ENCODE measurements around the gene UBR4.

The UBR4 gene

DNA sequence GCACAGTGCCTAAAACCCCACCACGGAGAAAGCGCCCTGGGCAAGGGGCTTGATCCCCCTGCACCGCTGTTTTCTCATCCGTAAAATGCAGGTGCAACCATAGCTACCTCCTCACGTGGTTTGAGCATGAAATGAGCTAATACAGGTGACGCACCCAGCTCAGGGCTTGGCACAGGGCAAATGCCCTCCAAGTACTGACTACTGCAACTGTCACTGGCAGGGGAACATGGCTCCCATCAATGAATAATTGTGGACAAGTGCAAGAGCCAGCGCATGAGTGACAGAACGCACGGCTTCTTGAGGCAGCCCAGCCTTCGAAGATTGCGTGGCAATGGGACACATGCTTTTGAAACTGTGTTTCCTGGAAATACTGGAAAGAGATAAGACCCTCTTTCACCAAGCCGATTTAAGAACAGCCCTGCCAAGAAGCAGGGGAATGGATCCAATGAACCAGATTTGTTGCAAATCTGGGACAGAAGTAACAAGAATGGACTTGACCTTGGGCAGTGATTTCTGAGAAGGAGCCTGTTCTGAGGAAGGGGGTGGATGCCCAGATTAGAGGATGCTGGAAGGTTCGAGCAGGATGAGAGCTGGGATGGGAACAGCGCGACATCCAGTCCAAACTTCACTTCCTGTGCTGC lies 160.8 kb downstream of the UBR4 start:
- no peak for DNase-seq

GRCh38 chr1:19046972-19047731 lies 162.9 kb downstream of the UBR4 start:
- no peak for DNase-seq

DNA sequence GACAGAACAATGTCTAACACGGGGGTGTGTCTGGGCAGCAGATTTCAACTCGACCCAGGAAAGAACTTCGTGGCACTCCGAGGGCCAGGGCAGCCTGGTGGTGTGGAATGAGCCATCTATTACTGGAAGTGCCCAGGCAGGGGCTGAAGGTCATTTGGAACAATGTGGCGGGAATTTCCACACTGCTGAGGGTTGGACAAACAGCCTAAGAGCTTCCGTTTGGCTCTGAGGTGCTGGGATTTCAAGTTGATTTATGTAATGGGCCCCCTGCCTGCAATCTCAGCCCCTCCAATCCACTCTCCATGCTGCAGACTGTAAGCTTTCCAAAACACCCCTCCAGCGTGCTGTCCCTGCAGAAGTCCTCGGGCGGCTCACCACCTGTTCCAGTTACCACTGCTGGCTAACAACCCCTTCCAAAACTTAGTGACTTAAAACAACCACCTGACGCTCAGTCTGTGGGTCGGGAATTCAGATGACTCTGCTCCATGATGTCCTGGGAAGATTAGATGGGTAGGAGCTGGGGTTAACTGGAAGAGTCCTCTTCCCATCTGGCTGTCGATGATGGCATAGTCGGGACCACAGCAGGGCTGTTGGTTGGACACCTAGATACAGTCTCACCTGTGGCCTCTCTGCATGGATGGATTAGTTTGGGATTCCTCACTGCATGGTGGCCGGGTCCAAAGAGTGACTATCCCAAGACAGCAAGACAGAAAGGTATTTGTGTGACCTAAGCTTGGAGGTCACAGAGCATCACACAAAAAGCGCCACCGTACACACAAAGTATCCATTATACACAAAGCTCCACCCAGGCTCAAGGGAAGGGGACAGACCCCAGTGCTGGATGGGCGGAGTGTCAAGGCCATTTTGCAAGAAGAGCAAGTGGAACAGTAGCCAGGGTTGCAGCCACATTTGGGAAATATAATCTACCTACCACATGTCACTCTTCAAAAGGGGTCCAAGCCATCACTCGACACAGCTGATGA lies 163.9 kb downstream of the UBR4 start:
- DNase-seq: no peak

GRCh38 chr1:19044975-19045831 lies 164.9 kb downstream of the UBR4 start:
- no peak for DNase-seq

- no peak for DNase-seq
These were observed 165.6 kb downstream of the UBR4 start for GRCh38 chr1:19044471-19044870.

DNA sequence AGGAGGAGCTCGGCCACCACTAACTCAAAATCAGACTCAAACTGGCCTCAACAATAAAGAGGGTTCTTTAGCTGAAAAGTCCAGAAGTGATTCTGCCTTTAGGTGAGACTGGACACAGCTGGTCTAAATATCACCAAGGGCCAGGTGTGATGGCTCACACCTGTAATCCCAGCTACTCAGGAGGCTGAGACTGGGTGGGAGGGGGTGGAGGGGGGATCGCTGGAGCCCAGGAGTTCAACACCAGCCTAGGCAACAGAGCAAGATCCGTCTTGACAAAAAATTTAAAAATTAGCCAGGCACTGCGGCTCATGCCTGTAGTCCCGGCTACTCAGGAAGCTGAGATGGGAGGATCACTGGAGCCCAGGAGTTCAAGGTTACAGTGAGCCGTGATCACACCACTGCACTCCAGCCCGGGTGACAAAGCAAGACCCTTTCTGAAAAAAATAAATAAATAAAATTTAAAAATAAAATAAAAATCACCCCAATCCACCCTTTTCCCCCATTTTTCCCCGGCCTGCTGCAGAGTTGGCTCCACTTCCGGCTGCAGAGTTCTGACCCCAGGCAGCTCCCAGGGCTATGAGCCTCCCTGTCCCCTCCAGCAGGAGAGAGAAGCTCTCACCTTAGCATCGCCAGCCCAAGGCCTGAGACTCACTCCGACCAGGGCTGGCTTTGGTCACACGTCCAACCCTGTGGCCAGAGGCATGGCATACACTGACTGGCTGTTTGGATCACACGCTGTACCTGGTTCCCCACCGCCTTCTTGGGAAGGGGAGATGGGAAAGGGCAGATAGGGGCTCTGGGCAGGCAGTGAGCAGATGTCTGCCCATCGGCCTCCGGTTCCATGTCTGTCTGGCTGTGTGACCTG lies 166.3 kb downstream of the UBR4 start:
- DNase-seq: no peak

DNA sequence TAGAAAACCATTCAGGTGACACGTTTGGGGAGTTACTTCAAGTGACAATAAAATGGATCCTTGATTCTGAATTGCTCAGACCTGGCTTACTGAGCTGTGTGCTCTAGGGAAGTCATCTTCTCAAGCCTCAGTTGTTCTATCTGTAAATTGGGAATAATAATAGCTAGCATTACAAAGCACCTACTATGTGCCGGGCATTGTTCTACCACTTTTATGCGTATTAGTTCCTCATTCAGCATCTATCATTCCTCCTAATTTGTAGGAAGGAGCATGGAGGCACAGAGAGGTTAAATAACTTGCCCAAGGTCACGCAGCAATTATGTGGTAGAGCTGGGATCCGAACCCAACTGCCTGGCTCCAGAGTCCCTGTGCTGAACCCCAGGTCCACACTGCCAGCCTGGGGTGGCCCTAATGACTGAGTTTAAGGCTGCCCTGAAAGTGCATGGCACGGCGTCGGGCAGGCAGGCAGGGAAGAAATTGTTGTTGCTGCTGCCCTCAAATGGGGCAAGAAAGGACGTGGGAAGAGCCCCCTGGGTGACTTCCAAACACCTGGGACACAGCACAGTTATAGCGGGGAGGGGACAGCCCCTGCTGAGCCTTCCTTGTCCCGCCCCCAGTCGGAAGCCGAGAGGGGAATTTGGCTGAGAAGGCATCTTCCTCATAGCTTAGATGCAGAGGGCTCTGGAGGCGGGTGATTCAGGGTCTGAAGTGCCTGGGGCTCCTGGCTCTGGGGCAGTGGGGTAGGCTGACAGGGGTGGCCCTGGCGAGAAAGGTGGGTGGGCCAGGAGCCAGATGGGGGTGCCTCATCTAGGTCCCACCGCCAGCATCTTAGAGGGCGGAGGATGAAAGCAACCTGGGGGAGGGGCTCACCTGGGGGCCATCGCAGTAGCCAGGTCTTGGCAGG lies 167.1 kb downstream of the UBR4 start:
- peak in 1 of 2 donors; percentile 12 for DNase-seq

DNA sequence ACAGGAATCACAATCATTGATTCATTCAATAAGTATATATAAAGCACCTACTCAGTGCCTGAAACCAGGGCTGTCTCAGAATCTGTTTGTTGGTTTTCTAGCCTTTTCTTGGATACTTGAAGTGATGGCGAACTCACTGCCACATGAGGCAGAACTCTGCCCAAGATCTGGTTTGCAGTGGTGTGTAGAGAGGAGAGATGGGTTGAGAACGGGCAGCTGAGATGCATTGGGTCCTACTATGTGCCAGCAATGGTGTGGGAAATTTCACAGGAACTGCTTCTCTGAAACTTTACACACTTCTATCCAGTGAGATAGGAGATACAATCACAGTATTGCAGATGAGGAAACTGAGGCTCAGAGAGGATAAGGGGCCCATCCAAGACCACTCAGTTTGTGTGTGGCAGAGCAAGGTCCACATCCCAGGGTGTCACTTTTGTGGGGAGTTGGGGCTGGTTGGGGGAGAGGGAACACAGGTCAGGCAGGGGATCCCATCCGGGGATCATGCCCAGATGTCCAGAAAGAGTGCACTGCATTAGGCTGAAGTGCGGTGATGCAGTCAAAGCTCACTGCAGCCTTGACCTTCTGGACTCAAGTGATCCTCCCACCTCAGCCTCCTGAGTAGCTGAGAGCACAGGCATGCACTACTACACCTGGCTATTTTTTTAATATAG lies 169.9 kb downstream of the UBR4 start:
- DNase-seq: no peak

- no peak for DNase-seq
These were observed 171.3 kb downstream of the UBR4 start for GRCh38 chr1:19038732-19039131.

GRCh38 chr1:19038096-19038495 lies 172.0 kb downstream of the UBR4 start:
- DNase-seq: no peak

DNA sequence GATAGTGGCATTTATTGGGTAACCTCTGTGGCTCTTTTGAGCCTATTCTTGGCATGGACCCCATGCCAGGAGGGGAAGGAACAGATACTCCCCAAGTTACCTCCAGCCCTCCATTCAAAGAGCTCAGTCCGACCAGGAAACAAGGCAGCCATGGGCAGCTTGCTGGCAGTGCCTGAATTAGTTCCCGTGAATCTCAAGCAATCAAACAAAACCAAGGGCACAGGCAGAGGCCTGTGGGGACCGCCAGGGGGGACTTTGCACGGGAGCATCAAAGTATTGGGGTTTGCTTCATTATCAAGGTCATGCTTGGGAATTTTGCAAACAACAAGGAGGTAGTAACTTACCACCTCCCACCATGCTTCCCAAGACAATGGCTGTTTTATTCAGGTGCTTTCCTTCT lies 172.4 kb downstream of the UBR4 start:
- no peak for DNase-seq

DNA sequence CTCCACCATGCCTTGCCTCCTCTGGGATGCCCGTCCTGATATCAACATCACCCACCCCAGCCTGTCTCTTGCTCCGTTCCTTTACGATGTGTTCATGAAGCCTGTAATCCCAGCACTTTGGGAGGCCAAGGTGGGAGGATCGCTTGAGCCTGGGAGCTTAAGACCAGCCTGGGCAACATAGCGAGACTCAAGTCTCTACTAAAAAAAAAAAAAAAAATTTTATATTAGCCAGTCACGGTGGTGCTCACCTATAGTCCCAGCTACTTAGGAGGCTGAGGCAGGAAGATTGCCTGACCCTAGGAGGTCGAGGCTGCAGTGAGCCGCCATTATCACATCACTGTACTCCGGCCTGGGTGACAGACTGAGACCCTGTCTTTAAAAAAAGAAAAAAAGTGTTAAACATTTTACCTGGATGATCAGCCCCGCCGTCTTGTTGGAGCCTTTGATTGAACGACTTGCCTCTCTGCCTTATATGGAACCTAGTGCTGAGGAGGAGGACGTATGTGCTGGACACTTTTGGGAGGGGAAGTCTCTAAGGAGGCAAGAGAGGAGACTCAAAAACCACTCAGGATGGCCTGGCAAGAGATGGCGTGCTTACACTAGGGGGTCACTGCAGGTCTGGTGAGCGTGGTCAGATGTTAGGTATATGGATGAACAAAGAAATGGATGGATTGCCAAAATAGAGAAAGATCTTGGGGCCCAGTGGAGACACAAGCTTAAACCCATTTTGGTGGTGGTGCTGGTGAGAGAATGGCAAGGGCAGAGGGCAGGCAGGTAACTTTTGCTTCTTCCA lies 173.1 kb downstream of the UBR4 start:
- DNase-seq: no peak

DNA sequence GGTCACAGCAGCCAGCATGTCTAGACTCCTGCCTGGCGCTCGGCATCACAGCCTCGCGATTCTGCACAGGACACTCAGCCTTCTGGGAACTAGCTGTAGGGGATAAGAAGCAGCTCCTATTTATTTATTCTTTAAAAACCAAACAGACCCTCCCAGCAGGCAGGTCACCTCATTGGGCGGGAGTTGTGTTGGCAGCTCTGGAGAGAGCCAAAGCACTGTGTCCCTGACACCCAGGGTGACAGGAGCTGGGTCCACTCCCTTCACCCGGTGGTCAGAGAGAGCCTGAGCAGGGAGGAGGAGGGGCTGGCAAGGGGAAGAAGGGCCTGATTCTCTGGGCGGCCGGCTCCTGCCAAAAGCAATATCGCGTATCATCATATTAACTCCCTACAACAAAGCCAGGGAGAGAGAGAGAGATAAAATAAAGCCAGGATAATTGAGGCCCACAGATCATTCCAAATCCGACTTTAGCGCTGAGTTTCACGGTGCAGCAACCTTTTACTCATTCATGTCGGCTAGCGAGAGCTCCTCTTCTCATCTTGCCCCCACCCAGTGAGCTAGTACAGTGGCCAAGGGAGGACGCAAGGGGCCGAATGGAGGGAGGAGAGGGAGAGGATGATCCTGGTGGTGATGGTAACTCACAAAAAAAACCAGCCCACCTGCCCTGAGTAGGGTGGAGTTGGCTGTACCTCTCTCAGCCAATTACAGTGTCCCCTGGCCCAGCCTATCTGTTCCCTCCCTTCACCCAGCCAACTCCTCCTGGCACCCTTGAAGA lies 173.8 kb downstream of the UBR4 start:
- no peak for DNase-seq

DNA sequence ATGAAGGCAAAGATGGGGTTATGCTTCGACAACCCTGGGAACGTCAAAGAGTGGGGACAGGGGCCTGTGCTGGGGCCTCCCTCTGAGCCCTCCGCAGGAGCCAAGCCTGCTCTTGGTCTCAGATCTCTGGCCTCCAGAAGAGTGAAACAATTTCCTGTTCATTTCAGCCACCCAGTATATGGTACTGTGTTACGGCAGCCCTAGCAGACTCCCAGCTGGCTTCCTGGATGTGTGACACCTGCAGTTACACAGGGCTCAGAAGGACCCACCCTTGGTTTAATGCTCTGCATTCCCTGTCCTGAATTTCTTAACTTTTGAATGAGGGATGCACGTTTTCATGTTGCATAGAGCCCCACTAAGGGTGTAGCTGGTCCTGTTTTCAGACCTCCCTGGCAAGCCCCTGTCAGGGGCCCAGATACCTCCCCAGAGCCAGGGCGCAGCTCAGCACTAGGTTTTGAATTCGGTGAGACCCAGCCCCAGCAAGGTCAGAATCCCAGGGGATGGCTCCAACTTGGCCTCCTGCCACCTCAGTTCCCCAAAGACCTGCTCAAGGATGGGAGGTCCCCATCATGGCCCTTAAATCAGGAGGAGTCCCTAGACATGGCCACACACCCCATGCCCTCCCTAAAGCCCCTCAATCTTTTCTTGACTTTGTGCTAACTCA lies 174.6 kb downstream of the UBR4 start:
- no peak for DNase-seq

DNA sequence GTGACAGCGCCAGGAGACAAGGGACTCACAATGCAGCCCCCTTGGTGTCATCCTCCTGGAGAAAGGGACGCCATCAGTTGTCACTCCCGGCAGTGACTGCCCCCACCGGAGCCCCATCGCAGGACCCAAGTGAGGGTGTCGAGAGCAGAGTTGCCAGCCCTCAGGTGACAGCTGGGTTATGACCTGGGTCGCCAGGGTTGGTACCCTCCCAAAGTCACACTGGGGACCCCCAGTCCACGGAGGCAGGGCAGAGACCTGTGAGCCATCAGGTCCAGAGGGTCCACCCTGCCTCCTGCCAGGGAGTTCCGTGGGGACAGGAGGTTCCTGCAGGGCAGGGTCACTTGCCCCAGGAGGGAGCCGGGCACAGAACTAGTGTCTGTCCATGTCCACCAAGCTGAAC lies 175.3 kb downstream of the UBR4 start:
- DNase-seq: no peak

- DNase-seq: no peak
These were observed 176.0 kb downstream of the UBR4 start for GRCh38 chr1:19033926-19034680.

GRCh38 chr1:19033515-19033839 lies 176.6 kb downstream of the UBR4 start:
- DNase-seq: no peak
